Activated CD8-positive, alpha-beta T cell treated with anti-CD3 and anti-CD28 coated beads, Interleukin-2, amount 10 ng/mL, durations not matched to agents 7 days and 5 days (primary cell): Measurements from ENCODE around the gene HDAC1. TPM values are rescaled to one million over a fixed set of nuclear protein-coding genes. Genes with fewer than 3 reads are reported as not detected.

ENCODE experiments used
- ATAC-seq: fragments of 150-1000 bp; cut with Tn5 transposase; one replicate; pipeline ENCODE4 v1.10.0; 2021; ENCODE audit warnings: moderate library complexity
- CTCF ChIA-PET: fragments of 350-600 bp; sonication (Branson Sonifier 250); formaldehyde crosslinking; loops from one replicate; lab custom pipeline; 2021; ENCODE audit warnings: antibody characterized with exemption; lab: Charles Lee
- POLR2A ChIA-PET: fragments of 350-600 bp; sonication (Branson Sonifier 250); formaldehyde crosslinking; loops from one replicate; lab custom pipeline; 2021; ENCODE audit warnings: antibody characterized with exemption; lab: Charles Lee
- DNase-seq: peaks from one replicate; pipeline ENCODE4 v3.0.0-alpha.2; 2020
- H3K27ac Mint-ChIP-seq: one replicate; pipeline ENCODE4 v1.8.0; 2021; ENCODE audit warnings: mild to moderate bottlenecking, mixed read lengths
- H3K27me3 Mint-ChIP-seq: one replicate; pipeline ENCODE4 v1.8.0; 2021; ENCODE audit warnings: low read depth, mixed read lengths
- H3K36me3 Mint-ChIP-seq: one replicate; pipeline ENCODE4 v1.8.0; 2021; ENCODE audit warnings: low read depth, mixed read lengths
- H3K4me1 Mint-ChIP-seq: one replicate; pipeline ENCODE4 v1.8.0; 2021; ENCODE audit warnings: low read depth, mixed read lengths
- H3K4me3 Mint-ChIP-seq: one replicate; pipeline ENCODE4 v1.8.0; 2021; ENCODE audit warnings: mild to moderate bottlenecking, mixed read lengths
- H3K9me3 Mint-ChIP-seq: one replicate; pipeline ENCODE4 v1.8.0; 2022; ENCODE audit warnings: mixed read lengths; ENCODE audit not compliant: insufficient read depth
- total RNA-seq, 2 experiments: library from RNA; stranded (reverse); gene quantifications; one replicate each; pipeline ENCODE4 v1.2.3, GENCODE V29; 2021

Gene HDAC1
- total RNA-seq, 2 experiments from 2014 or later = 219 to 227 TPM

GRCh38 chr1:32361308-32361673, 69.4 kb downstream of the HDAC1 start:
- ChIA-PET POLR2A (interaction anchor here (0.9 kb wide), 1 partner anchor 25 kb away, joined by 3 read pairs; the partner anchor contains the start of gene MARCKSL1), CTCF (interaction anchor here (1.0 kb wide), 1 partner anchor 11 kb away, joined by 3 read pairs; no protein-coding TSS in a partner anchor)
- H3K27ac Mint-ChIP-seq = no peak overlapping the region
- H3K9me3 Mint-ChIP-seq = no peaks in the 10 kb centered on the region
- peaks cover 2% of the 10 kb centered on the region for H3K27me3 Mint-ChIP-seq
- H3K4me3 Mint-ChIP-seq = no peak overlapping the region
- peaks cover 20% of the 10 kb centered on the region for H3K4me1 Mint-ChIP-seq
- H3K36me3 Mint-ChIP-seq = peaks cover 21% of the 10 kb centered on the region
- DNase-seq (no peak), ATAC-seq (no peak)

GRCh38 chr1:32361674-32362473, 70.0 kb downstream of the HDAC1 start:
- no peak overlapping the region for H3K27ac Mint-ChIP-seq
- H3K4me3 Mint-ChIP-seq = no peak overlapping the region
- ChIA-PET POLR2A (interaction anchor here (1.0 kb wide), 1 partner anchor 9 kb away, joined by 3 read pairs; no protein-coding TSS in a partner anchor), CTCF (interaction anchor here (1.0 kb wide), 1 partner anchor 11 kb away, joined by 3 read pairs; no protein-coding TSS in a partner anchor)
- DNase-seq (no peak), ATAC-seq (peak; percentile 43)
- peaks cover 20% of the 10 kb centered on the region for H3K4me1 Mint-ChIP-seq
- peaks cover 21% of the 10 kb centered on the region for H3K36me3 Mint-ChIP-seq
- H3K9me3 Mint-ChIP-seq = no peaks in the 10 kb centered on the region
- H3K27me3 Mint-ChIP-seq = no peaks in the 10 kb centered on the region

- H3K27me3 Mint-ChIP-seq = no peaks in the 10 kb centered on the region
- no peak within 1 kb of the TSS for H3K27ac Mint-ChIP-seq
- H3K4me1 Mint-ChIP-seq = peaks cover 21% of the 10 kb centered on the region
- ChIA-PET CTCF (interaction anchor here (0.9 to 1.0 kb wide), 2 partner anchors 12 to 114 kb away, joined by 3 to 4 read pairs; no protein-coding TSS in a partner anchor), POLR2A (interaction anchor here (1.0 kb wide), 1 partner anchor 10 kb away, joined by 3 read pairs; no protein-coding TSS in a partner anchor)
- ATAC-seq (no peak), DNase-seq (no peak)
- H3K9me3 Mint-ChIP-seq = no peaks in the 10 kb centered on the region
- no peak within 1 kb of the TSS for H3K4me3 Mint-ChIP-seq
- H3K36me3 Mint-ChIP-seq = peaks cover 24% of the 10 kb centered on the region
Measured at GRCh38 chr1:32362474-32363313, 70.8 kb downstream of the HDAC1 start, which contains the start of the genes FAM229A and TSSK3. TSS of gene FAM229A (minus strand) at chr1:32362485. CDS start at chr1:32362091, 394 bp downstream. TSS of gene TSSK3 (plus strand) at chr1:32362539. CDS start at chr1:32362702, 163 bp downstream.

- peaks cover 21% of the 10 kb centered on the region for H3K4me1 Mint-ChIP-seq
- H3K27me3 Mint-ChIP-seq = no peaks in the 10 kb centered on the region
- no peak for ATAC-seq
- H3K36me3 Mint-ChIP-seq = peaks cover 24% of the 10 kb centered on the region
- no peak for DNase-seq
- ChIA-PET CTCF (no interaction called here), POLR2A (no interaction called here)
- H3K4me3 Mint-ChIP-seq = no peak overlapping the region
- no peak overlapping the region for H3K27ac Mint-ChIP-seq
- H3K9me3 Mint-ChIP-seq = no peaks in the 10 kb centered on the region
Measured at GRCh38 chr1:32363713-32364112, 71.8 kb downstream of the HDAC1 start.

- DNase-seq = no peak
- Mint-ChIP-seq H3K9me3 (no peaks in the 10 kb centered on the region), H3K36me3 (peaks cover 26% of the 10 kb centered on the region), H3K27ac (no peak overlapping the region), H3K4me3 (no peak overlapping the region), H3K27me3 (no peaks in the 10 kb centered on the region), H3K4me1 (peaks cover 14% of the 10 kb centered on the region)
- ATAC-seq = no peak
- ChIA-PET CTCF (no interaction called here), POLR2A (interaction anchor here (0.6 kb wide), 1 partner anchor 147 kb away, joined by 3 read pairs; no protein-coding TSS in a partner anchor)
Measured at GRCh38 chr1:32364836-32365235, 73.0 kb downstream of the HDAC1 start.

DNA sequence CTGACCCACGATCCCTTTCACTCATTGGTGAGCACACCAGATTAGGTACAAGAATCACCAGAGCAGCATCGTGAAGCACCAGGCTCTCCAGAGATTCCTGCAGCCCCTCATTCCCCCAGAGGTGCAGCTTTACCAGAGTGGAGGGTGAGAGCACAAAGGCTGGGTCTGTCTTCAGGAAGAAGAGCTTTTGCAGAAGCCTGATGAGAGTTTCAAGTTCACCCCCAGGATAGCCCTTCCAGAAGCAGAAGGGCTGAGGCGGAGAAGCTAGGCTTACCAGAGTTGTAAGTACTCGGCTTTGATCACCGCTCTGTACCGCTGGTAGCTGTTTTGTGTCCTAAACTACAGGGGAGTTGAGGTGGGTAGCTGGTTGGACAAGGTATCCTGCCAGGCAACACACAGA, 73.6 kb downstream of the HDAC1 start:
- DNase-seq = no peak
- ChIA-PET CTCF (no interaction called here), POLR2A (interaction anchor here (0.6 kb wide), 2 partner anchors 115 to 148 kb away, joined by 3 to 4 read pairs; no protein-coding TSS in a partner anchor)
- Mint-ChIP-seq H3K9me3 (no peaks in the 10 kb centered on the region), H3K4me3 (no peak overlapping the region), H3K4me1 (peaks cover 8% of the 10 kb centered on the region), H3K36me3 (peaks cover 25% of the 10 kb centered on the region), H3K27ac (no peak overlapping the region), H3K27me3 (no peaks in the 10 kb centered on the region)
- ATAC-seq = no peak

GRCh38 chr1:32367912-32368635, 76.2 kb downstream of the HDAC1 start:
- Mint-ChIP-seq H3K27ac (no peak overlapping the region), H3K4me1 (peaks cover 18% of the 10 kb centered on the region), H3K9me3 (no peaks in the 10 kb centered on the region), H3K36me3 (peaks cover 22% of the 10 kb centered on the region), H3K4me3 (no peak overlapping the region), H3K27me3 (no peaks in the 10 kb centered on the region)
- no peak for ATAC-seq
- ChIA-PET POLR2A (interaction anchor here (0.6 kb wide), 2 partner anchors 62 to 165 kb away, joined by 4 to 6 read pairs; no protein-coding TSS in a partner anchor), CTCF (interaction anchor here (0.8 to 1.4 kb wide), 2 partner anchors 26 to 32 kb away, joined by 3 read pairs; partner anchors contain the start of gene BSDC1)
- DNase-seq = no peak

DNA sequence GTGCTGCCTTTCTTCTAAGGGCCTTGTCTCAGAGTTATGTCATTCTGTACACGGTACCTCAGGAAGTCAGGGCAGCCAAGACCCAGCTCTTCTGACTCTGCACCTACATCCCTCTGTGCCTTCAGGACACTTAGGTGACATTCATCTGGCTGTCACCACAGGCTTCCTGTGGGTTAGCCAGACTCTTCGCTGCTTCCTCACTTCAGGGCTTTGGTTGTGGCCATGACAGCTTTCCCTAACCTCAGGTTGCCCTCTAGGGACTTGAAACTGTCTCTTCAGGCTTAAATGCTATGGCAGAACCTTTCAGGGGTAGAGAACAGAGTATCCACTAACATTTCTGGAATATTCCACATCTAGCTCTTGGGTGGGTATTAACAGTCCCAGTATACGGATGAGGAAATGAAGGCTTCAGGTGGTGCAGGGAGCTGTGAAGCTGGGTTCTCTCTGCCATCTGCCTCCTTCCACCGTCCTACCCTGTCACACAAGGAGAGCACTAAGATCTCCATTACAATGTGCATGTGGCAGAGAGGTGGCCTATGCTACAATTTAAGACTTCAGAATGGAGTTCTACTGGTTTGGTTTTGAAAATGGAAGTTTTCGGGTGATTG, 80.4 kb downstream of the HDAC1 start:
- ChIA-PET CTCF (interaction anchor here (0.6 to 2.9 kb wide), 21 partner anchors 8 to 264 kb away, joined by 3 to 22 read pairs (median 4); partner anchors contain the start of genes KPNA6 and MARCKSL1), POLR2A (interaction anchor here (0.6 to 2.6 kb wide), 8 partner anchors 18 to 486 kb away, joined by 3 to 8 read pairs (median 4); partner anchors contain the start of genes HDAC1, KPNA6, MARCKSL1 and TXLNA)
- no peaks in the 10 kb centered on the region for H3K27me3 Mint-ChIP-seq
- no peaks in the 10 kb centered on the region for H3K9me3 Mint-ChIP-seq
- DNase-seq = peak; percentile 80
- peaks cover 19% of the 10 kb centered on the region for H3K4me1 Mint-ChIP-seq
- H3K36me3 Mint-ChIP-seq = peaks cover 16% of the 10 kb centered on the region
- ATAC-seq = peak; percentile 87
- no peak overlapping the region for H3K4me3 Mint-ChIP-seq
- peak overlapping the region; percentile 30 for H3K27ac Mint-ChIP-seq

DNA sequence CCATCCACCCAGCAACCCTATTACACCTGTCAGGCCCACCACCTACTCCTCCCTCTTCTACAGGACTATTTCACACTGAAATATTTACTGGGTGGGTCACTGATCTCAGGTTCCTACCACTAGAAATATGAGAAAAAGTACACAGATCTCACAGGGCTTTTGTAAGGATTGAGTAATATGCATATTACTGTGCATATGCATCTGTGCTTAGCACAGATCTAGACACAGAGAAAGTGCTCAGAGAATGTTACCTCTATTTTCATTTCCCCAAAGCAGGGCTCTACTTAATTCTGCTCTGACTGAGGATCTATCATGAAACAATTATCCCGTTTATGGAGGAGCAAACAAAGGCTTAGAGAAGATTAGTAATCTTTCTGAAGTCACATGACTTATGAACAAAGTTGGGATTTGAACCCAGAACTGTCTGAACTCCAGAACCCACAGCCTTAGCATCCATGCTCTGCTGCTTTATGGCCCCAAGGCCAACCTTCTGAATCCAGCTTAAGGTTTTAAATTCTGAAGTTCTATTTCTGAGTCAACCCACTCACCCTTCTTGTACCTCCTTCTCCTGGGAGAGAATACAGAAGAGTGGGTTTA, 82.2 kb downstream of the HDAC1 start:
- ATAC-seq = no peak
- H3K4me1 Mint-ChIP-seq = peaks cover 19% of the 10 kb centered on the region
- H3K4me3 Mint-ChIP-seq = no peak overlapping the region
- H3K36me3 Mint-ChIP-seq = peaks cover 21% of the 10 kb centered on the region
- H3K9me3 Mint-ChIP-seq = no peaks in the 10 kb centered on the region
- H3K27ac Mint-ChIP-seq = no peak overlapping the region
- CTCF ChIA-PET = interaction anchor here (0.6 to 2.9 kb wide), 3 partner anchors 158 to 1212 kb away, joined by 3 to 22 read pairs (median 4); no protein-coding TSS in a partner anchor
- no peak for DNase-seq
- no peaks in the 10 kb centered on the region for H3K27me3 Mint-ChIP-seq
- POLR2A ChIA-PET = no interaction called here

- H3K4me3 Mint-ChIP-seq = no peak overlapping the region
- no peak overlapping the region for H3K27ac Mint-ChIP-seq
- H3K4me1 Mint-ChIP-seq = peaks cover 19% of the 10 kb centered on the region
- peaks cover 22% of the 10 kb centered on the region for H3K36me3 Mint-ChIP-seq
- ATAC-seq (no peak), DNase-seq (no peak)
- no peaks in the 10 kb centered on the region for H3K9me3 Mint-ChIP-seq
- POLR2A ChIA-PET = no interaction called here
- CTCF ChIA-PET = no interaction called here
- no peaks in the 10 kb centered on the region for H3K27me3 Mint-ChIP-seq
Measured at GRCh38 chr1:32376199-32376598, 84.3 kb downstream of the HDAC1 start.
